A673 (cell line): ENCODE measurements around the gene DPYD. TPM values are rescaled to one million over a fixed set of nuclear protein-coding genes. Genes with fewer than 3 reads are reported as not detected.

Experiments
- BruUV-seq: library from RNA; stranded (reverse); fragments of 400-500 nt; replicated peaks from 2 replicates; lab custom pipeline; 2021; lab: Mats Ljungman, UMichigan
- CTCF ChIA-PET: fragments of 300-600 bp; sonication (Branson Sonifier 250); formaldehyde crosslinking; loops from one replicate; lab custom pipeline; 2022; ENCODE audit warnings: antibody characterized with exemption; lab: Charles Lee
- POLR2A ChIA-PET: fragments of 300-600 bp; sonication (Branson Sonifier 250); formaldehyde crosslinking; loops from one replicate; lab custom pipeline; 2022; ENCODE audit warnings: antibody characterized with exemption; ENCODE audit not compliant: low non-redundant PET; lab: Charles Lee
- DNase-seq: peaks from one replicate; pipeline ENCODE4 v3.0.0-alpha.2; 2015; ENCODE audit warnings: low spot score
- H3K27ac ChIP-seq: fragments of 200-600 bp; sonication (generic); 2 replicates; pipeline ENCODE4 v1.5.1; 2016; ENCODE audit warnings: mixed run types, low read depth, mild to moderate bottlenecking, mixed read lengths, antibody characterized with exemption, low read length; ENCODE audit not compliant: poor library complexity, severe bottlenecking
- H3K27me3 ChIP-seq: fragments of 200-600 bp; sonication (generic); replicated peaks from 2 replicates; pipeline ENCODE4 v1.6.1; 2017; ENCODE audit warnings: mixed run types, low read depth, mild to moderate bottlenecking, mixed read lengths, antibody characterized with exemption, low read length; ENCODE audit not compliant: insufficient read depth, poor library complexity
- H3K36me3 ChIP-seq: fragments of 200-600 bp; sonication (generic); 2 replicates; pipeline ENCODE4 v1.6.1; 2016; ENCODE audit warnings: mixed run types, mild to moderate bottlenecking, mixed read lengths, antibody characterized with exemption, low read length; ENCODE audit not compliant: insufficient read depth, poor library complexity, severe bottlenecking
- H3K4me1 ChIP-seq: fragments of 200-600 bp; sonication (generic); 2 replicates; pipeline ENCODE4 v1.6.1; 2017; ENCODE audit warnings: mixed run types, mild to moderate bottlenecking, mixed read lengths, antibody characterized with exemption, low read length; ENCODE audit not compliant: insufficient read depth, poor library complexity, severe bottlenecking
- H3K4me3 ChIP-seq: fragments of 200-600 bp; sonication (generic); 2 replicates; pipeline ENCODE4 v1.5.1; 2016; ENCODE audit warnings: low read depth, mixed run types, mild to moderate bottlenecking, mixed read lengths, low read length; ENCODE audit not compliant: poor library complexity, severe bottlenecking
- H3K9me3 ChIP-seq: fragments of 200-600 bp; sonication (generic); 2 replicates; pipeline ENCODE4 v1.6.1; 2016; ENCODE audit warnings: mixed run types, low read depth, mild to moderate bottlenecking, mixed read lengths, antibody characterized with exemption, low read length; ENCODE audit not compliant: poor library complexity, severe bottlenecking
- CTCF ChIP-seq: fragments of 300-800, 200-600 bp; sonication (generic); conservative IDR thresholded peaks from 2 replicates; pipeline ENCODE4 v1.5.1; 2017; ENCODE audit warnings: low read depth, mild to moderate bottlenecking, antibody characterized with exemption, low read length, moderate library complexity, mixed read lengths
- EZH2 ChIP-seq: fragments of 200-600 bp; sonication (generic); IDR thresholded peaks from 2 replicates; pipeline ENCODE4 v1.6.1; 2017; ENCODE audit warnings: borderline replicate concordance, low read depth, mild to moderate bottlenecking, mixed read lengths, antibody characterized with exemption, low read length; ENCODE audit not compliant: poor library complexity, severe bottlenecking
- intact Hi-C: fragments of 100-400 bp; cut with micrococcal nuclease; formaldehyde crosslinking; loops from one replicate; pipeline ENCODE4 v1.10.0; 2022; ENCODE audit not compliant: unreplicated experiment
- total RNA-seq: library from RNA; stranded (reverse); gene quantifications from 2 replicates; pipeline ENCODE4 v1.2.3, GENCODE V29; 2021

The DPYD gene
- total RNA-seq, 1 experiment from 2014 or later = 13.4 TPM

GRCh38 chr1:97047421-97047793 lies 873.4 kb downstream of the DPYD start:
- TF ChIP-seq CTCF (no peak), EZH2 (no peak)
- no peaks in the 10 kb centered on the region for H3K36me3 ChIP-seq
- POLR2A ChIA-PET = no interaction called here
- H3K9me3 ChIP-seq = no peaks in the 10 kb centered on the region
- no peak overlapping the region for H3K27ac ChIP-seq
- intact Hi-C loops = loop anchor here (10.0 kb wide), 1 partner anchor 813 kb away; no protein-coding TSS in a partner anchor
- no peaks in the 10 kb centered on the region for H3K27me3 ChIP-seq
- CTCF ChIA-PET = interaction anchor here (0.6 kb wide), 1 partner anchor 760 kb away, joined by 4 read pairs; no protein-coding TSS in a partner anchor
- no TSS peak for BruUV-seq
- DNase-seq = no peak
- peaks cover 28% of the 10 kb centered on the region for H3K4me1 ChIP-seq
- H3K4me3 ChIP-seq = no peak overlapping the region

- peaks cover 23% of the 10 kb centered on the region for H3K4me1 ChIP-seq
- no peaks in the 10 kb centered on the region for H3K36me3 ChIP-seq
- intact Hi-C loops = loop anchor here (10.0 kb wide), 1 partner anchor 812 kb away; no protein-coding TSS in a partner anchor
- H3K9me3 ChIP-seq = no peaks in the 10 kb centered on the region
- TF ChIP-seq EZH2 (no peak), CTCF (no peak)
- H3K4me3 ChIP-seq = no peak overlapping the region
- no peaks in the 10 kb centered on the region for H3K27me3 ChIP-seq
- DNase-seq = no peak
- no TSS peak for BruUV-seq
- CTCF ChIA-PET = interaction anchor here (0.6 kb wide), 1 partner anchor 760 kb away, joined by 4 read pairs; no protein-coding TSS in a partner anchor
- POLR2A ChIA-PET = no interaction called here
- H3K27ac ChIP-seq = no peak overlapping the region
These were observed 873.9 kb downstream of the DPYD start for GRCh38 chr1:97046765-97047420.

- ChIA-PET CTCF (no interaction called here), POLR2A (no interaction called here)
- no TSS peak for BruUV-seq
- Histone ChIP-seq H3K9me3 (peaks cover under 1% of the 10 kb centered on the region), H3K36me3 (no peaks in the 10 kb centered on the region), H3K4me3 (no peak overlapping the region), H3K27ac (no peak overlapping the region), H3K4me1 (no peaks in the 10 kb centered on the region), H3K27me3 (no peaks in the 10 kb centered on the region)
- TF ChIP-seq CTCF = no peak
- TF ChIP-seq EZH2 = no peak
- no peak for DNase-seq
- intact Hi-C loops = loop anchor here (10.0 kb wide), 1 partner anchor 809 kb away; no protein-coding TSS in a partner anchor
These were observed 876.6 kb downstream of the DPYD start for GRCh38 chr1:97044159-97044760.
